Stimulated activated CD4-positive, alpha-beta T cell treated with anti-CD3 and anti-CD28 coated beads, Interleukin-12 subunit alpha, Interleukin-12 subunit beta, amount 100 ng/mL, for 4 hours (primary cell): ENCODE measurements around the gene SERPINF2.
"Not testable (repeated sequence)": the region's sequence is repeated elsewhere in the genome, so short reads cannot be mapped to it uniquely, and the experiment has no call there.

Source experiments
- DNase-seq: peaks from one replicate; pipeline ENCODE4 v3.0.0-alpha.2; 2020

The SERPINF2 gene

GRCh38 chr17:1764705-1765104 lies 22.0 kb downstream of the SERPINF2 start:
- DNase-seq = not testable (repeated sequence)

- DNase-seq = no peak
Observed at GRCh38 chr17:1765576-1765975, 22.9 kb downstream of the SERPINF2 start.

GRCh38 chr17:1766382-1767135 lies 23.9 kb downstream of the SERPINF2 start:
- DNase-seq = no peak

- DNase-seq = no peak
Observed at GRCh38 chr17:1767358-1767757, 24.7 kb downstream of the SERPINF2 start.

GRCh38 chr17:1769822-1770477 lies 27.3 kb downstream of the SERPINF2 start:
- DNase-seq = no peak

GRCh38 chr17:1773000-1773695 lies 30.5 kb downstream of the SERPINF2 start:
- DNase-seq = not testable (repeated sequence)

GRCh38 chr17:1773696-1774181 lies 31.1 kb downstream of the SERPINF2 start:
- DNase-seq = no peak

- DNase-seq = no peak
Observed at GRCh38 chr17:1774390-1775176, 31.9 kb downstream of the SERPINF2 start.

GRCh38 chr17:1776328-1776727 lies 33.7 kb downstream of the SERPINF2 start:
- DNase-seq = no peak

GRCh38 chr17:1776857-1777256 lies 34.2 kb downstream of the SERPINF2 start:
- no peak for DNase-seq

- DNase-seq = no peak
Observed at GRCh38 chr17:1779571-1780131, 37.0 kb downstream of the SERPINF2 start.

GRCh38 chr17:1782171-1782567 lies 39.5 kb downstream of the SERPINF2 start:
- DNase-seq = no peak

- no peak for DNase-seq
Observed at GRCh38 chr17:1783271-1783670, 40.6 kb downstream of the SERPINF2 start.

- no peak for DNase-seq
Observed at GRCh38 chr17:1783834-1784611, 41.4 kb downstream of the SERPINF2 start.

- no peak for DNase-seq
Observed at GRCh38 chr17:1785930-1786329, 43.3 kb downstream of the SERPINF2 start.

- DNase-seq = no peak
Observed at GRCh38 chr17:1786708-1787107, 44.0 kb downstream of the SERPINF2 start.

GRCh38 chr17:1787301-1787902 lies 44.7 kb downstream of the SERPINF2 start:
- DNase-seq = no peak

GRCh38 chr17:1789936-1790335 lies 47.3 kb downstream of the SERPINF2 start:
- DNase-seq = no peak

- DNase-seq = no peak
Observed at GRCh38 chr17:1792495-1793446, 50.1 kb downstream of the SERPINF2 start.

GRCh38 chr17:1793447-1793806 lies 50.8 kb downstream of the SERPINF2 start:
- no peak for DNase-seq
